Stimulated activated CD4-positive, alpha-beta T cell treated with anti-CD3 and anti-CD28 coated beads, Interleukin-1b, Interleukin-23, amount 100 ng/mL, for 48 hours (primary cell): ENCODE data around the gene OBSL1.

ENCODE experiments used
- DNase-seq: peaks from one replicate; pipeline ENCODE4 v3.0.0-alpha.2; 2020

OBSL1 gene

GRCh38 chr2:219596954-219597551, 25.7 kb upstream of the OBSL1 start:
- no peak for DNase-seq

GRCh38 chr2:219595256-219595655, 23.9 kb upstream of the OBSL1 start:
- no peak for DNase-seq

GRCh38 chr2:219593154-219593553, 21.8 kb upstream of the OBSL1 start:
- no peak for DNase-seq

GRCh38 chr2:219592736-219593135, 21.4 kb upstream of the OBSL1 start:
- no peak for DNase-seq

GRCh38 chr2:219591091-219591490, 19.8 kb upstream of the OBSL1 start:
- no peak for DNase-seq

GRCh38 chr2:219581346-219581745, 10.0 kb upstream of the OBSL1 start:
- no peak for DNase-seq

- no peak for DNase-seq
Measured at GRCh38 chr2:219578811-219579613, 7.7 kb upstream of the OBSL1 start.

GRCh38 chr2:219576505-219577388, 5.4 kb upstream of the OBSL1 start:
- no peak for DNase-seq

- no peak for DNase-seq
Measured at GRCh38 chr2:219575566-219576504, 4.5 kb upstream of the OBSL1 start.

- no peak for DNase-seq
Measured at GRCh38 chr2:219574484-219575311, 3.4 kb upstream of the OBSL1 start.

- DNase-seq = no peak
Measured at GRCh38 chr2:219573166-219573565, 1.8 kb upstream of the OBSL1 start.

- DNase-seq = no peak
Measured at GRCh38 chr2:219572237-219573001, 1.1 kb upstream of the OBSL1 start, which contains the start of gene INHA. INHA (plus strand) TSS chr2:219572310; CDS start chr2:219572375, 65 bp downstream.

GRCh38 chr2:219570924-219571310, 422 bp downstream of the OBSL1 start:
- no peak for DNase-seq

GRCh38 chr2:219570194-219570923, 980 bp downstream of the OBSL1 start:
- no peak for DNase-seq

GRCh38 chr2:219569635-219570034, 1.7 kb downstream of the OBSL1 start:
- no peak for DNase-seq

- DNase-seq = no peak
Measured at GRCh38 chr2:219569041-219569440, 2.3 kb downstream of the OBSL1 start.

GRCh38 chr2:219567791-219568361, 3.5 kb downstream of the OBSL1 start:
- no peak for DNase-seq

GRCh38 chr2:219567131-219567530, 4.2 kb downstream of the OBSL1 start:
- no peak for DNase-seq

GRCh38 chr2:219566640-219567039, 4.7 kb downstream of the OBSL1 start:
- no peak for DNase-seq
